LNCaP clone FGC (cell line): ENCODE measurements around the gene TRNP1.
"Not testable (repeated sequence)": the region's sequence is repeated elsewhere in the genome, so short reads cannot be mapped to it uniquely, and the experiment has no call there.

Source experiments
- DNase-seq: peaks from one replicate; pipeline ENCODE4 v3.0.0-alpha.2; 2011; ENCODE audit warnings: low read depth
- H3K4me3 ChIP-seq: 2 replicates; pipeline ENCODE4 v1.5.1; 2011; ENCODE audit warnings: mild to moderate bottlenecking, low read depth, low read length, control low read depth
- CTCF ChIP-seq: IDR thresholded peaks from 2 replicates; pipeline ENCODE4 v1.5.1; 2012; ENCODE audit warnings: mild to moderate bottlenecking; ENCODE audit not compliant: control insufficient read depth, insufficient read depth; ENCODE audit errors: extremely low read depth

Gene TRNP1

GRCh38 chr1:26993237-26994019, at the start of gene TRNP1:
TRNP1 (plus strand) TSS chr1:26993692; CDS start chr1:26993787, 95 bp downstream.
- peak within 1 kb of the TSS; percentile 59 for H3K4me3 ChIP-seq
- DNase-seq: no peak
- no peak for TF ChIP-seq CTCF

GRCh38 chr1:26945138-26945537, 48.4 kb upstream of the TRNP1 start:
- no peak for DNase-seq
- H3K4me3 ChIP-seq: no peak overlapping the region
- TF ChIP-seq CTCF: no peak

- no peak overlapping the region for H3K4me3 ChIP-seq
- DNase-seq: no peak
- no peak for TF ChIP-seq CTCF
Measured at GRCh38 chr1:26945728-26946127, 47.8 kb upstream of the TRNP1 start.

GRCh38 chr1:26946270-26946669, 47.2 kb upstream of the TRNP1 start:
- no peak for TF ChIP-seq CTCF
- no peak for DNase-seq
- H3K4me3 ChIP-seq: no peak overlapping the region

GRCh38 chr1:26948725-26949057, 44.8 kb upstream of the TRNP1 start:
- not testable (repeated sequence) for DNase-seq, H3K4me3 ChIP-seq

GRCh38 chr1:26949266-26949925, 44.1 kb upstream of the TRNP1 start:
- no peak for DNase-seq
- TF ChIP-seq CTCF: no peak

GRCh38 chr1:26949926-26950319, 43.6 kb upstream of the TRNP1 start:
- no peak overlapping the region for H3K4me3 ChIP-seq
- DNase-seq: no peak
- no peak for TF ChIP-seq CTCF

More at GRCh38 chr1:26949266-26949925, 44.1 kb upstream of the TRNP1 start:
- no peak overlapping the region for H3K4me3 ChIP-seq
